Activated CD4-positive, alpha-beta T cell treated with anti-CD3 and anti-CD28 coated beads, Interleukin-2, Interleukin-4, amounts not matched to agents 100 ng/mL and 50 ng/mL, durations not matched to agents 16 hours and 8 hours (primary cell): ENCODE results near the gene ELMO1.

Source experiments
- DNase-seq: peaks from one replicate; pipeline ENCODE4 v3.0.0-alpha.2; 2020; ENCODE audit warnings: low spot score

Gene ELMO1

GRCh38 chr7:37368540-37368939 lies 80.1 kb downstream of the ELMO1 start:
- no peak for DNase-seq

DNA sequence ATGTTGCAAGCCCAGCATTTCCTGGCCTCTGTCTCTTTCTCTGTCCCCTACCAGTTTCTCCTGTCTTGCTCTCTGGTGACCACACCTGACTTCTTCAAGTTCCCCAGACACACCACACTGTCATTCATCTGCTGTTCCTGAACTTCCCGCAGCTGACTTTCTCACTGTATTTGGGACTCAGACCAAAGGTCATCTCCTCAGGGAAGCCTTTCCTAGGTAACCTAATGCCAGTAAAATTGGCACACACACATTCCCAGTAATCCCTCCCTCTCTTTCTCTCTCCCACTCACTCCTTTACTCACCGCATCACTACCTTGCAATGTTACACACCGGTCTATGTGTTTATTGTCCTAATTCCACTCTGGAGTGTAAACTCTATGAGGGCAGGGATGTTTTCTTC lies 81.7 kb downstream of the ELMO1 start:
- no peak for DNase-seq

- DNase-seq: no peak
These were observed 82.2 kb downstream of the ELMO1 start for GRCh38 chr7:37366445-37366844.

GRCh38 chr7:37365405-37365804 lies 83.3 kb downstream of the ELMO1 start:
- peak; percentile 66 for DNase-seq

DNA sequence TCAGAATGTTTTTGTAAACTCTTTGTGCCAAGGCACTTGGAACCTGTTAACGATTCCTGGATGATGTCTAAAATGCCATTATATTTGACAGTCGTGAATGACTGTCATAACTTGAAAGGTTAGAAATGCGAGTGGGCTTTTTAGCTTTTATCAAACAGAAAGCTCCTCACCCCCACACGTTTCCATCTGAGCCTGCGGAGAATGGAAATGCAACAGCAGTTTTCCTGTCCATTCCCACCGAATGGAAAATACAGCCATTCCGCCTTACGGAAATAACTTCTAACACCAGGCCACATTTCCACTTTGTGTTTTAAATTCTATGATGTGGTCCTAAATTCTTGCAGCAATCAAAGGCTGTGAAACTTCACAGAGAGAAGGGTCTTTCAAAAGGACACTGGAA lies 83.8 kb downstream of the ELMO1 start:
- DNase-seq: no peak

GRCh38 chr7:37363536-37364491 lies 84.8 kb downstream of the ELMO1 start:
- peak; percentile 43 for DNase-seq

DNA sequence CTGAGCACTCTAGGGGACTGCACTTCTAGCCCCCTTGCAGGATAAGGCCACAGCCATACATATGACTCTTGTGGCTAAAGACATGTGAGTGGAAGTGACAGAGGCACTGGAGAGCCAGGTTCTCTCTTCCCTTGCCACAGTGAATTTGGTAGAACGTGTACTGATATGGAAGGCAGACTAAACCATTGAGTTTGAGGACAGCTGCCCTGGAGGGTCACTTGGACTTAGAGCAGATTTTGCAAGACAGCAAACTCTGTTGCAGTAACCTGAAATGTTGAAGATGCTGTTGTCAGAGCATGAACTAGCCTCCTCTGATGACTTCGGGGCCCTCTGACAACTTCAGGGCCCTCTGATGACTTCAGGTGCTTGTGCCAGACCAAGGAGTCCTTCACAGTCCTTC lies 85.9 kb downstream of the ELMO1 start:
- no peak for DNase-seq

GRCh38 chr7:37360484-37360883 lies 88.2 kb downstream of the ELMO1 start:
- no peak for DNase-seq

- DNase-seq: peak; percentile 37
These were observed 88.8 kb downstream of the ELMO1 start for GRCh38 chr7:37359662-37360444.

- no peak for DNase-seq
These were observed 89.5 kb downstream of the ELMO1 start for GRCh38 chr7:37359180-37359579.

DNA sequence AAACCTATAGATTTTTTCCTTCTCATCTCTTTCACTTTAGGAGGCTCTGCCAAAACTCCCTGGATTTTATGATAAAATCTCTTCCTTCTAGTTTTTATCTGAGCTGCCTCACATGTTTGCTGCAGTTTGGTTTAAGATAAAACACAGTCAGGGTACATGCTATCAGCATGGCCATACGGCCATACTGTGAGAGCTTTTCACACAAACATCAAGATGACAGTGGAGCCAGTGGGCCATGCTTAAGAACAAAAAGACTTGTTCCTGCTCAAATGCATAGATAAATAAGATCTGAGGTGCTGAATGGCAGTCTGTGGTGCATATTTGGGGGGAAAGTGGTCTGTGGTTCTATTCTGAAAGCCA lies 91.0 kb downstream of the ELMO1 start:
- no peak for DNase-seq

DNA sequence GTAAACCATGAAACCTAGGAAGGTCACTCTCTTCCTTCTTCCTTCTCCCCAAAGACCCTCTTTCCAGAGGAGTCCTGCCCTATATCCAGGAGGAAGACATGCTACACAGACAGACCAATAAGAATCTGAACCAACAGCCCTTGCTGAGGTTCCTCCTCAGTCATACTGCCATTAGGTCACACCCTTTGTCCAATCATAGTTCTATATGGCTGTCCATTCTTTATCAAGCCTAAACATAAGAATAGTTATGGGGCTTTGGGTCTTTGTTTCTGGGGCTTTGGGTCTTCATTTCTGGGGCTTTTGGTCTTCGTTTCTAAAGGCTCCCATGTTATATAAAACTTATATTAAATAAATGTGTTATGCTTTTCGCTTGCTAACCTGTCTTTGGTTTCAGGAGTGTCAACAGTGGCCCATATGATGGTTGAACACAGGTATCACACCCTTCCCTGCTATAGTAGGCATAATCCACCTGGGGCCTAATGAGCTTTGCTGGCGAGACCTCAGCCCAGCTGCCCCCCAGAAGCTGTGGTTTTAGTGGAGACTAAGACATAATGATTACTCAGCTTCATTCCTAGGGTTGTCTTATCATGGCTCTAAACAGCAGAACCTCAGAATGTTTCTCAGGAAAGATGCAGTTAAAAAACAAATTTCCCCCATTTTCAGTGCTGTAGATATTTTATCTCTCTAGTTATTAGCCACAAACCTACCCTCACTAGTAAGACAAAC lies 91.6 kb downstream of the ELMO1 start:
- DNase-seq: no peak

DNA sequence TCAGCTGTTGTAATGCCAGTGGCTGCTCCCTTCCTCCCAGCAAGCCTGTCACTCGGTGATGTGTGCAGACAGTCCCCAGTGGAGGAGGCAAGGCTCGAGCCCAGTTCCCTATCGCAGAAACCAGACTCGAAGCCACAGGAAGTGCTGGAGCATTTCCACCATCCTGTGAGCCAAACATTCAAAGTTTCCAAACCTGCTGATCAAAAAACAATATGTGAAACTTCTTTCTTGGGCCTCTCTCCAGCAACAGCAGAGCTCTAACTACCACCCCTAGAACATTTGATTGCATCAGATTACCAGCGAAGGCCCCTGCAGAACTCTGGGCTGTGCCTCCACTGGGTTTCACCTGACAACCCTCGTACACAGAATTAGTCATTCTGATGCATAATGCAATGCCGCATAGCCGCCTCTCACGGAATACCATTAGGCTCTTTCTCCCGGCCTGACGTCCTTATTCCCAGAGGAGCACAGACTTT lies 94.0 kb downstream of the ELMO1 start:
- peak; percentile 90 for DNase-seq

DNA sequence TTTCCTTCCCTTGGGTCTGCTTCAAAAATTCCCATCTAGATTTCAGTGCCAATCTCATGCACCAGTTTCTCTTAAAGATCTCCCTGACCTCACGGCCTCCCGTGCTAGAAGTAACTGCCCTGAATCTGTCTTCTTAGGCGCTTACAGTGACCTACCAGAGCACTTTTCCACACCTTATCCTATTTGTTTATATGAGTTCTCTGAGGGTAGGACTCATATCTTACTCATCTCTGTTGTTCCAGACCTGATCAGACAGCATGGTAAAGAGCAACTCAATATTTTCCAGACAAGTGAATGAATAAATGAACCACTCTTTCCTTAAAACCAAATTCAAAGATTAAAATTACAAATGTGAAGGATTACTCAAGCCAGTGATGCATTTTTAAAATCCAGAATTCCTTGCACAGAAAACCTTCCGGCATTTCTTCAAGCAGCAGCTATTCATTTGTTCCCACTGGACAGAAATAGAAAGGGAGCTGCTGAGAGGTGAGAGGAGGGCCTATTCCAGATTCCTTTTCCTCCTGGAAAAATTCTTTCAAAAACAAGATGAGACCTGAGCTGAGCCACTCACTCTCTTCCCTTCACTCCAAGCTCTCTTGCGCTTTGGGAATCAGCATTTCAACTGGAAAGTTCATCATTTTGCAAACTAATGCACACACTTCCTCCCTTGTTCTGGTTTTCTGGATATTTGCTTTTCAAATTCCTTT lies 94.6 kb downstream of the ELMO1 start:
- no peak for DNase-seq

DNA sequence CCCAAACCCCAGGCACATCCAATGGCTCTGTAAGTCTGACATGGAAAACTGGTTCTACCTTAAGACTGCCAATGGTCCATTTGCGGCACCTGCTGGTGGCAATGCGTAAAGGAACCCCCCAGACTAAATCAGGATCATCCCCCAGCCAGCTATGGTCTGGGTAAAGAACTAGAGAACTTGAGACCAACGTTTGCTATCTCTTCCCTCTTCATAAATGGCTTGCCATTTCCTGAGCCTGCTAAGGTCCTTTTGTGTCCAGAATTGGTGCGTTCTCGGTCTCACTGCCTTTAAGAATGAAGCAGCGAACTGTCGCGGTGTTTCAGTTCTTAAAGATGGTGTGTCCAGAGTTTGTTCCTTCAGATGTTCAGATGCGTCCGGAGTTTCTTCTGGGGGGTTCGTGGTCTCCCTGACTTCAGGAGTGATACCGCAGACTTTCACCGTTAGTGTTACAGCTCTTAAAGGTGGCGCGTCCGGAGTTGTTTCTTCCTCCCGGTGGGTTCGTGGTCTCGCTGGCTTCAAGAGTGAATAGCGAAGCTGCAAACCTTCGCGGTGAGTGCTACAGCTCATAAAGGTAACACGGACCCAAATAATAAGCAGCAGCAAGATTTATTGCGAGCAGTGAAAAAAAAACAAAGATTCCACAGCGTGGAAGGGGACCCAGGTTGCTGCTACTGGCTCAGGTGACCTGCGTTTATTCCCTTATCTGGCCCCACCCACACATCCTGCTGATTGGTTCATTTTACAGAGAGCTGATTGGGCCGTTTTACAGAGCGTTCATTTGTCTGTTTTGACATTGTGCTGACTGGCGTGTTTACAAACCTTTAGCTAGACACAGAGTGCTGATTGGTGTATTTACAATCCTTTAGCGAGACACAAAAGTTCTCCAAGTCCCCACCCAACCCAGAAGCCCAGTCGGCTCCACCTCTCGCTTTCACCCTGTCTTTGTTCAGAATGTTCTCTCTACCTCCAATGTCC lies 95.4 kb downstream of the ELMO1 start:
- DNase-seq: peak; percentile 81

DNA sequence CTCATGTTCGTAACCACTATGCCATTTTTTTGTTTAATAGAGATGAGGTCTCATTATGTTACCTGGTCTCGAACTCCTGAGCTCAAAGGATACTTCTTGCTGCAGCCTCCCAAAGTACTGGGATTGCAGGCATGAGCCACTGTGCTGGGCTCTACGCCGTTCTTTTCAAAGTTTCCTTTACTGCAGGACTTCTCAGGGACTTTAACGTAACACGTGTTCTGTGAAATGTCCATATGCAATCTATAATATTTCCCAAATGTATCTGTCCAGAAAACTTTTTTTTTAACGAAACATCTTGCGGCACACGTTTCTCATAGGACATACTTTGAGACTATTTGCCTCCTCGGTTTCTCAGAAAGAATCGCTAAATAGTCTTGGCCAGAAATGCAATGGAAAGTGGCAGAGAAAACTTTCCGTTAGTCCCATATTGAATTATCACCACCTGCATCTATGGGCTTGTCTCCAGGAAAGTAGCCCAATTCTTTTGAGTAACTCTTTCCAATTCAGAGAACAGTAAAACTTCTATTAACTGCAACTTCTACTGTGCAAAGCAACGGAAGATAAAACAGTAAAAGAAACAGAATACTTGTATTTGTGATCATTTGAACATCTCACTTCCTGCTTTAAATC lies 96.3 kb downstream of the ELMO1 start:
- no peak for DNase-seq

- DNase-seq: no peak
These were observed 96.9 kb downstream of the ELMO1 start for GRCh38 chr7:37351716-37352115.

- DNase-seq: no peak
These were observed 98.6 kb downstream of the ELMO1 start for GRCh38 chr7:37349979-37350590.

GRCh38 chr7:37348982-37349381 lies 99.7 kb downstream of the ELMO1 start:
- DNase-seq: no peak

GRCh38 chr7:37346761-37347160 lies 101.9 kb downstream of the ELMO1 start:
- no peak for DNase-seq
